Myocyte (in vitro differentiated cells): ENCODE measurements around the gene WNT3. TPM values are rescaled to one million over a fixed set of nuclear protein-coding genes. Genes with fewer than 3 reads are reported as not detected.

Experiments
- DNase-seq: peaks from one replicate; pipeline ENCODE4 v3.0.0-alpha.2; 2012; ENCODE audit warnings: low read depth
- total RNA-seq: library from RNA; depleted of rRNA; stranded (reverse); fragments of >200 nt; gene quantifications from 2 replicates; pipeline ENCODE4 v1.2.3, GENCODE V29; 2014

WNT3 gene
- total RNA-seq, 1 donor from 2014 or later: 0.86 TPM

GRCh38 chr17:46788796-46789195 lies 29.7 kb downstream of the WNT3 start:
- no peak for DNase-seq

DNA sequence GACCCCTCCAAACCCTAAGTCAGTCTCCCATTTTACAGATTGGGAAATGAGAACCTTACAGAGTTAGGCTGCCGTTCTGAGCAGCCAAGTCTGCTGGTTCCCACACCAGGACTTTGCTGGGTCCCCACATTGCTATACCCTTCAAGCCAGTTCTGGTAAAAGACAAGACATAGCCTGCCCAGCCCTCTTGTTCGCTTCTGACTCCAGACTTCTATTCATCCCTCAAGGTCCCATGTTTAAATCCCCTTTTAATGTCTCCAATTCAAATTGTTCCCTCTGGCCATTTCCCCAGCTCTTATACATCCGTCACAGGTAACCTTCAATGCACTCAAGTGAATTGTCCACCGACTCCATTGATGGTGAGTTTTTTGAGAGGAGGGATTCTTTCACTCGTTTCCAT lies 30.2 kb downstream of the WNT3 start:
- no peak for DNase-seq

DNA sequence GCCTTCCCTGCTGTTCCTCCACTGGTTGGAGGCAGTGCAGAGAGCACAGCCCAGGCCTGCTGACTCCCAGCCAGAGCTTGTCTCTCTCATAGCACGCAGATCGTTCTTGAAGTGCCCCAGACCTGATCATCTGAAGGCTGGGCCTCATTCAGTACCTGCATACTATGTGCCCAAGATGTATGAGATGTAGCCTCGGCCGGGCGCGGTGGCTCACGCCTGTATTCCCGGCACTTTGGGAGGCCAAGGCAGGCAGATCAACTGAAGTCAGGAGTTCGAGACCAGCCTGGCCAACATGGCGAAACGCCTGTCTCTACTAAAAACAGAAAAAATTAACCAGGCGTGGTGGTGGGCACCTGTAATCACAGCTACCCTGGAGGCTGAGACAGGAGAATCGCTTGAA lies 31.0 kb downstream of the WNT3 start:
- DNase-seq: no peak

GRCh38 chr17:46785696-46786095 lies 32.8 kb downstream of the WNT3 start:
- no peak for DNase-seq

- DNase-seq: peak; percentile 44
Observed at GRCh38 chr17:46783031-46783593, 35.4 kb downstream of the WNT3 start.

GRCh38 chr17:46782250-46782953 lies 36.1 kb downstream of the WNT3 start:
- no peak for DNase-seq

GRCh38 chr17:46780003-46780373 lies 38.5 kb downstream of the WNT3 start:
- DNase-seq: no peak

DNA sequence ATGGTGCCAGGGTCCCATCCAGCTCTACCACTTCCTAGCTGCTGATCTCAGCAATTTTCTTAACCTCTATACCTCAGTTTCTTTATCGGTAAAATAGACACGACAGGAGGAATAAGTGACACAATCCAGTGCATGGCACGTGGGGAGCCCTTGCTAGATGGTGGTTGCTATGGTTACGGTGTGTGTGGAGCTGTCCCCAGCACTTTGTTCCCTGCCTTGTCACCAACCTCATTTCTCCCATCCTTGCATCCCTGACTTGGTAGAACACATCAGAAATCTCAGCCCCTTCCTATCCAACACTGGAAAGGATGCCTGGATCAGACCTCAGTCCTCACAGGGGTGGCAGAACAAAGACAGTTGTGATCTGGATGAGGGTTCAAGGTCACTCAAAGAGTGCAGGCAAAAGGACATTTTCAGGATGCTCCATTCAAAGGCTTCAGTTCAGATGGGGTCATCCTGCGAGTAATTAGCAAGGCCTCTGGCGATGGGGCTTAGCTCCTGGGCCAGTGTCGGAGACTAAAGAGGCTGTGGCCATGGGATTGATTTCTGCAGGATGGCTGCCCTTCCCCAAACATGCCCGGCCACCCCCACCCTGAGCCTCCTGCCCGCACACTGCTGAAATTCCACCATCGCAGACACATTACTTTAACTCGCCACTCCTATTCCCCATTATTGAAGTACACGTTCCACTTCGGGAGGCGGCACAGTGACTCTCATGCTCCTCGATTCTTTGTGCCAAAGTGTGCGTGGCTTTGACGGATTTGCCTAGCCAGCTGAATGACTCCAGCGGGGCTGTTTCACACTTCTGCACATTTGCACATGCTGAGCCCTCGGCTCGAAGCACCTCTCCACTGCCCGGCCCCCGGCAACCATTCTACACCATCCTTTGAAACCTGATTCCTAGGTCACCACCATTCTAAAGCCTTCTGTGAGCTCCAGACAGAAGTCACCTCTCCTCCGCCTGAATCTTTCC lies 40.3 kb downstream of the WNT3 start:
- DNase-seq: no peak

DNA sequence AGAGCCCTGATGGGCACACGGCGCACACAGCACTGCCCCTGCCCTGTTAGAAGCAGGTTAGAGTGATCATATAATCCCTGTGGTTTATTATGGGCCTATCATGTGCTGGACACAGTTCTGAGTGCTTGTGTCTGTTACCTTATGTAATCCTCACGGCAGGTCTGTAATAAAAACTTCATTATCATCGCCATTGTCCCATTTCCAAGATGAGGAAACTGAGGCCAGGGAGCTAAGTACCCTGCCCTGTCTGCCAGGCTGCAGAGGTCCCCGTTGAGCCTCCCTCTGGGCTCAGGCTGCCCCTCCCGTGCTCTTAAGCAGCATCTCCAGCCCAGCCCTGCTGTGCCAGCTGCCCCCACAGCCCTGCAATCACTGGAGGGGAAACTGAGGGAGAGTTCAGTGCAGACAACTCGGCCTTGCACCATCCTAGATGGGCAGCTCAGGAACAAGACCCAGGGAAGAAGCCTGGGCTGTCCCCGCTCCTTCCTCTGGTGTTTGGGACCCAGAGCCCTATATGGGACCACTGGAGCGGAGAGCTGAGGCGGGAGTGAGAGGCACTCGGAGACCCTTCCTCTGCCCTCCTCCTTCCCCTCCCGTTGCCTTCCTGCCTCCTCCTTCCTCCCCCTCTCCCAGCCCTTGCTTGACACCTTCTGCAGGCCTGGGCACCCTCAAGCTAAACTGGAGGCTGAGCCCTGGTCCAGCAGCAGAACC lies 42.0 kb downstream of the WNT3 start:
- DNase-seq: no peak

GRCh38 chr17:46774108-46774737 lies 44.3 kb downstream of the WNT3 start:
- no peak for DNase-seq

DNA sequence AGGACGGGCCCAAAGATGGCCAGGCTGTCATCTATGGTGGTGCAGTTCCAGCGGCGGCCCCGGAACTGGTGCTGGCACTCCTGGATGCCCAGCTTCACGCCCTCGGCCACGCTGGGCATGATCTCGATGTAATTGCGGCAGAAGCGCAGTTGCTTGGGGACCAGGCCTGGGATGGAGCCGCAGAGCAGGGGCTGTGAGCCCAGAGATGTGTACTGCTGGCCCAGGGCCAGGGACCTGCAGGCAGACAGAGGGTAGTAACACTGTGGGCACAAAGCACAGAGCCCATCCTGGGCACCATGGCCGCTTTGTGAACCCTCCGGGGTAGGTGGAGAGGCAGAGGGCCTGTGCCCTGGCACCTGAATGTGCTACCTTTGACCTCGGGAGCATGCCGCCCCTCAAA lies 44.8 kb downstream of the WNT3 start:
- no peak for DNase-seq

GRCh38 chr17:46773221-46773605 lies 45.3 kb downstream of the WNT3 start:
- DNase-seq: no peak

DNA sequence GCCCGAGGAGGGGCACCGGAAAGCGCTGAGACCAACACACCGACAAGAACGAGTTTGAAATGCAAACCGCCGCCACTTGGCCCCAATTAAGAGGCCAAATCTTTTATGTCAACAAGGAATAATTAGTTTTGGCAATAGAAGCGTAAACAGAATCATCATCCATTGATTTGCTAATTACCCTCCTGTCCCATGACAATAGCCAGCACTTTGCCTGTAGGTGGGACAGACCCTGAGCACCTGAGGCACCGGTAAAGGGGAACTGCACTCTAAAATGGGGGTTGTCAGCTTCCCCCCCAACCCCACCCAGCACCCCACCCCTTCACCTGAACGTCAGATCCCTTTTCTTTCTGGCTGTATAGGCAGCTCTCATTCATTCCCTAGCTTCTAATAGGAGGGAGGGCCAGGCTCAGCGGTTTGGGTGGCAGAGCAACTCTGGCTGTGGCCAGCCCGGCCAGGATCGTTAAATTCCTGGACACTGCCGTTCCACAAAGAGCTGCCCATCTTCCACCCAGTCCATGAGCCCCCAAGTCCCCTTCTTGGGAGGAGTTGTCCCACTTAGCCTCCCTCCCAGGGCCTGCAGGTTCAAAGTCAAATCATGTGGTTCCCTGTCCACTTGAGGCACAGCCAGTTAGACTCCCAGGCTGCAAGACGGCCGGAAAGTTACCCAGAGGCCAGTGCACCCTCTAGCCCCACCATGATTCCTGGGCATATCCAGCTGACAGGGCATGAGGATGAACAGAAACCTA lies 45.8 kb downstream of the WNT3 start:
- DNase-seq: no peak

DNA sequence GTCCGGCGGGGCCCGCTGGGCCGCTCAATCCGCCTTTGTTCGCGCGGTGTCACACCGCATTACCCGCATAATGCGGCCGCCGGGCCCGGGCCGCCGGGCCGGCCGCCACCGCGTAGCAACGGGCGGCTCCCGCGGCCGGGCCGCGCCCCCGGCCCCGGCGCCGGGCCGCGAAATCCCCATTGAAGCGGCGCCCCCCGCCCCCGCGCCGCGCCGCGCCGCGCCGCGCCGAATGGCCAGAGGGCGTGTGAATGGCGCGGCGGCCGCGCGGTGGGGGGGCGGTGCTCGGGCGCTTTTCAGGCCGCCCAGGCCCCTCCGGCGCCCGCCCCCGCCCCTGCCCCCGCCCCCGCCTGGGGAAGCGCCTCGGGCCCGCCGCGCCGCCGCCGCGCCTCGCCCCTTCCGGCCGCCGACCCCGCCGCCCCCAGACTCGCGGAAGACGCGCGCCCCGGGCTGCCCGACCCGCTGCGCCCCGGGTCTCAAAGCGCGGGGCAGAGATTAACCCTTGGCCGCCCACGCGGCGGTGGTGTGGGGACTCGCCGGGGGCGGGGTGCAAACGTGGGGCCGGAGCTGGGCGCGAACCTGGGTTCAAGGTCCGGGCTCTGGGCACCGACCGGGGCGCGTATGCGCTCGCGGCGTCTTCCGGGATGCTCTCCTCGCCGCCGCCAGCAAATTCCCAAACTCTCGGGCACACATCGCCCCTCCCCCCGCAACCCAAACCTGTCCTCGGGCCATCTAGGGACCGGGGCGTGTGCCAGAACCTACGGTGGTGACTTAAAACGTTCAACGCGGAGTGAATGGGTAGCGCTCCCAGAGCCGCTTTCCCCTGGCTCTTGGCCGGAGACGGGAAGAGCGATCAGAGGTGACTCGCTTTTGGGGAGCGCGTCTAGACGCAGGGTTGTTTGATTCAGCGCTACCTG lies 46.7 kb downstream of the WNT3 start:
- DNase-seq: no peak

GRCh38 chr17:46770818-46771560 lies 47.5 kb downstream of the WNT3 start:
- DNase-seq: no peak

GRCh38 chr17:46770439-46770817 lies 48.1 kb downstream of the WNT3 start:
- DNase-seq: no peak

- DNase-seq: no peak
Observed at GRCh38 chr17:46769531-46770438, 48.7 kb downstream of the WNT3 start.
